ENCODE measurements around the gene GABRB1.

GABRB1 gene

GRCh38 chr4:47050761-47051725 is 19.7 kb downstream of the GABRB1 start:
- H3K36me3 ChIP-seq (ENCODE audit: insufficient read depth, low read depth, low read length): no peaks in the 10 kb centered on the region
- H3K27me3 ChIP-seq (ENCODE audit: insufficient read depth, low read length): no peaks in the 10 kb centered on the region
- H3K4me3 ChIP-seq (ENCODE audit: low read length): no peak overlapping the region
- no peaks in the 10 kb centered on the region for H3K9me3 ChIP-seq (ENCODE audit: insufficient read depth, low read depth, low read length)
- H3K4me1 ChIP-seq (ENCODE audit: insufficient read depth, low read length): peaks cover 4% of the 10 kb centered on the region
- no peak overlapping the region for H3K27ac ChIP-seq (ENCODE audit: low read length)
- H3K9ac ChIP-seq (ENCODE audit: low read depth, low read length): no peak overlapping the region

GRCh38 chr4:47053485-47053884 is 22.1 kb downstream of the GABRB1 start:
- no peak overlapping the region for H3K9ac ChIP-seq (ENCODE audit: low read depth, low read length)
- H3K27ac ChIP-seq (ENCODE audit: low read length): no peak overlapping the region
- H3K27me3 ChIP-seq (ENCODE audit: insufficient read depth, low read length): no peaks in the 10 kb centered on the region
- no peak overlapping the region for H3K4me3 ChIP-seq (ENCODE audit: low read length)
- no peaks in the 10 kb centered on the region for H3K36me3 ChIP-seq (ENCODE audit: insufficient read depth, low read depth, low read length)
- peaks cover 4% of the 10 kb centered on the region for H3K4me1 ChIP-seq (ENCODE audit: insufficient read depth, low read length)
- no peaks in the 10 kb centered on the region for H3K9me3 ChIP-seq (ENCODE audit: insufficient read depth, low read depth, low read length)

GRCh38 chr4:47054130-47054529 is 22.8 kb downstream of the GABRB1 start:
- no peaks in the 10 kb centered on the region for H3K9me3 ChIP-seq (ENCODE audit: insufficient read depth, low read depth, low read length)
- no peaks in the 10 kb centered on the region for H3K36me3 ChIP-seq (ENCODE audit: insufficient read depth, low read depth, low read length)
- H3K27me3 ChIP-seq (ENCODE audit: insufficient read depth, low read length): no peaks in the 10 kb centered on the region
- no peak overlapping the region for H3K9ac ChIP-seq (ENCODE audit: low read depth, low read length)
- no peak overlapping the region for H3K4me3 ChIP-seq (ENCODE audit: low read length)
- H3K4me1 ChIP-seq (ENCODE audit: insufficient read depth, low read length): peaks cover 4% of the 10 kb centered on the region
- H3K27ac ChIP-seq (ENCODE audit: low read length): no peak overlapping the region

- Histone ChIP-seq H3K27me3 (ENCODE audit: insufficient read depth, low read length) (no peaks in the 10 kb centered on the region), H3K4me3 (ENCODE audit: low read length) (no peak overlapping the region), H3K4me1 (ENCODE audit: insufficient read depth, low read length) (no peaks in the 10 kb centered on the region), H3K36me3 (ENCODE audit: insufficient read depth, low read depth, low read length) (no peaks in the 10 kb centered on the region), H3K9ac (ENCODE audit: low read depth, low read length) (no peak overlapping the region), H3K9me3 (ENCODE audit: insufficient read depth, low read depth, low read length) (no peaks in the 10 kb centered on the region), H3K27ac (ENCODE audit: low read length) (no peak overlapping the region)
These were observed 26.6 kb downstream of the GABRB1 start for GRCh38 chr4:47057991-47058390.

- Histone ChIP-seq H3K9ac (ENCODE audit: low read depth, low read length) (no peak overlapping the region), H3K27me3 (ENCODE audit: insufficient read depth, low read length) (no peaks in the 10 kb centered on the region), H3K4me3 (ENCODE audit: low read length) (no peak overlapping the region), H3K9me3 (ENCODE audit: insufficient read depth, low read depth, low read length) (no peaks in the 10 kb centered on the region), H3K4me1 (ENCODE audit: insufficient read depth, low read length) (no peaks in the 10 kb centered on the region), H3K27ac (ENCODE audit: low read length) (no peak overlapping the region), H3K36me3 (ENCODE audit: insufficient read depth, low read depth, low read length) (no peaks in the 10 kb centered on the region)
These were observed 29.2 kb downstream of the GABRB1 start for GRCh38 chr4:47060561-47060960.

GRCh38 chr4:47061435-47061834 is 30.1 kb downstream of the GABRB1 start:
- no peaks in the 10 kb centered on the region for H3K27me3 ChIP-seq (ENCODE audit: insufficient read depth, low read length)
- no peak overlapping the region for H3K27ac ChIP-seq (ENCODE audit: low read length)
- H3K4me1 ChIP-seq (ENCODE audit: insufficient read depth, low read length): no peaks in the 10 kb centered on the region
- no peaks in the 10 kb centered on the region for H3K9me3 ChIP-seq (ENCODE audit: insufficient read depth, low read depth, low read length)
- no peak overlapping the region for H3K4me3 ChIP-seq (ENCODE audit: low read length)
- H3K36me3 ChIP-seq (ENCODE audit: insufficient read depth, low read depth, low read length): no peaks in the 10 kb centered on the region
- no peak overlapping the region for H3K9ac ChIP-seq (ENCODE audit: low read depth, low read length)

- Histone ChIP-seq H3K27ac (ENCODE audit: low read length) (no peak overlapping the region), H3K9ac (ENCODE audit: low read depth, low read length) (no peak overlapping the region), H3K4me3 (ENCODE audit: low read length) (no peak overlapping the region)
These were observed 33.7 kb downstream of the GABRB1 start for GRCh38 chr4:47065051-47065481.

GRCh38 chr4:47068986-47069385 is 37.6 kb downstream of the GABRB1 start:
- Histone ChIP-seq H3K27ac (ENCODE audit: low read length) (no peak overlapping the region), H3K9ac (ENCODE audit: low read depth, low read length) (no peak overlapping the region), H3K27me3 (ENCODE audit: insufficient read depth, low read length) (no peaks in the 10 kb centered on the region)

More at GRCh38 chr4:47065051-47065481, 33.7 kb downstream of the GABRB1 start:
- Histone ChIP-seq H3K27me3 (ENCODE audit: insufficient read depth, low read length) (no peaks in the 10 kb centered on the region), H3K36me3 (ENCODE audit: insufficient read depth, low read depth, low read length) (no peaks in the 10 kb centered on the region), H3K4me1 (ENCODE audit: insufficient read depth, low read length) (no peaks in the 10 kb centered on the region), H3K9me3 (ENCODE audit: insufficient read depth, low read depth, low read length) (no peaks in the 10 kb centered on the region)

GRCh38 chr4:47071901-47072341 is 40.6 kb downstream of the GABRB1 start:
- Histone ChIP-seq H3K36me3 (ENCODE audit: insufficient read depth, low read depth, low read length) (no peaks in the 10 kb centered on the region), H3K4me3 (ENCODE audit: low read length) (no peak overlapping the region), H3K9ac (ENCODE audit: low read depth, low read length) (no peak overlapping the region), H3K9me3 (ENCODE audit: insufficient read depth, low read depth, low read length) (no peaks in the 10 kb centered on the region), H3K27me3 (ENCODE audit: insufficient read depth, low read length) (no peaks in the 10 kb centered on the region), H3K27ac (ENCODE audit: low read length) (no peak overlapping the region), H3K4me1 (ENCODE audit: insufficient read depth, low read length) (peaks cover 9% of the 10 kb centered on the region; the same call in 1 of the 2 replicates)

More at GRCh38 chr4:47068986-47069385, 37.6 kb downstream of the GABRB1 start:
- no peak overlapping the region for H3K4me3 ChIP-seq (ENCODE audit: low read length)
- H3K4me1 ChIP-seq (ENCODE audit: insufficient read depth, low read length): no peaks in the 10 kb centered on the region
- no peaks in the 10 kb centered on the region for H3K9me3 ChIP-seq (ENCODE audit: insufficient read depth, low read depth, low read length)
- no peaks in the 10 kb centered on the region for H3K36me3 ChIP-seq (ENCODE audit: insufficient read depth, low read depth, low read length)

GRCh38 chr4:47073647-47074046 is 42.3 kb downstream of the GABRB1 start:
- Histone ChIP-seq H3K4me3 (ENCODE audit: low read length) (no peak overlapping the region), H3K4me1 (ENCODE audit: insufficient read depth, low read length) (peaks cover 9% of the 10 kb centered on the region; the same call in 1 of the 2 replicates), H3K27me3 (ENCODE audit: insufficient read depth, low read length) (no peaks in the 10 kb centered on the region), H3K27ac (ENCODE audit: low read length) (no peak overlapping the region), H3K9ac (ENCODE audit: low read depth, low read length) (no peak overlapping the region), H3K9me3 (ENCODE audit: insufficient read depth, low read depth, low read length) (no peaks in the 10 kb centered on the region), H3K36me3 (ENCODE audit: insufficient read depth, low read depth, low read length) (no peaks in the 10 kb centered on the region)

GRCh38 chr4:47074816-47075215 is 43.4 kb downstream of the GABRB1 start:
- Histone ChIP-seq H3K27ac (ENCODE audit: low read length) (no peak overlapping the region), H3K27me3 (ENCODE audit: insufficient read depth, low read length) (no peaks in the 10 kb centered on the region), H3K9ac (ENCODE audit: low read depth, low read length) (no peak overlapping the region), H3K9me3 (ENCODE audit: insufficient read depth, low read depth, low read length) (no peaks in the 10 kb centered on the region), H3K4me1 (ENCODE audit: insufficient read depth, low read length) (peaks cover 9% of the 10 kb centered on the region; the same call in 1 of the 2 replicates), H3K36me3 (ENCODE audit: insufficient read depth, low read depth, low read length) (no peaks in the 10 kb centered on the region), H3K4me3 (ENCODE audit: low read length) (no peak overlapping the region)

- no peaks in the 10 kb centered on the region for H3K27me3 ChIP-seq (ENCODE audit: insufficient read depth, low read length)
- H3K4me3 ChIP-seq (ENCODE audit: low read length): no peak overlapping the region
- H3K4me1 ChIP-seq (ENCODE audit: insufficient read depth, low read length): peaks cover 9% of the 10 kb centered on the region; the same call in 1 of the 2 replicates
- no peak overlapping the region for H3K27ac ChIP-seq (ENCODE audit: low read length)
- no peaks in the 10 kb centered on the region for H3K9me3 ChIP-seq (ENCODE audit: insufficient read depth, low read depth, low read length)
- no peaks in the 10 kb centered on the region for H3K36me3 ChIP-seq (ENCODE audit: insufficient read depth, low read depth, low read length)
- H3K9ac ChIP-seq (ENCODE audit: low read depth, low read length): no peak overlapping the region
These were observed 43.9 kb downstream of the GABRB1 start for GRCh38 chr4:47075262-47075661.
